DLD1 (cell line): ENCODE measurements around the gene NTRK3.
"Not testable (repeated sequence)": the region's sequence is repeated elsewhere in the genome, so short reads cannot be mapped to it uniquely, and the experiment has no call there.

Source experiments
- in situ Hi-C: cut with HindIII; loops from 2 replicates; pipeline ENCODE4 v1.10.0; 2017; ENCODE audit warnings: low sequenced_read_pairs

Gene NTRK3

GRCh38 chr15:88038261-88038660 lies 218.3 kb downstream of the NTRK3 start:
- in situ Hi-C loops, result no loop called here

- in situ Hi-C loops, result no loop called here
Measured at GRCh38 chr15:88036154-88036839, 220.2 kb downstream of the NTRK3 start.

- in situ Hi-C loops, result no loop called here
Measured at GRCh38 chr15:88035381-88035780, 221.2 kb downstream of the NTRK3 start.

- in situ Hi-C loops, result not testable (repeated sequence)
Measured at GRCh38 chr15:88033421-88033820, 223.1 kb downstream of the NTRK3 start.

- in situ Hi-C loops, result no loop called here
Measured at GRCh38 chr15:88032787-88033186, 223.8 kb downstream of the NTRK3 start.

DNA sequence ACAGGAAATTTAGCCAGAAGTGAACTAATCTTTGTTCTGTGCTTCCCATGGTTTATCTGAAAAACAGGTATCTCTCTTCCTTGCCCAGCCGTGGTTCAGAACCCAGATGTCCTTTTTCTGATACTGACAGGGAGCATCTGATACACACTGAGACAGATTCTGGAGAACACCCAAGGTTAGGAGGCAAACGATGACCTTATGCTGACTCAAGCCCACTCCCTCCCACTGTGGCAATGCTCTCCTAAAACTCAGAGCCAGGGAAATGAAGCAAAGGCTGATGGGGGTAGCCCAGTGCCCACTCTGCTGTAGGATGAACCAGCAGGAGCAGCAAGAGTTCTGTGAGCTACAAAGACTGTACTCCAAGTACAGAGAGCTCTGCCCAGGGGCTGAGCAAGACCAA lies 225.1 kb downstream of the NTRK3 start:
- in situ Hi-C loops, result no loop called here

GRCh38 chr15:88029696-88030095 lies 226.8 kb downstream of the NTRK3 start:
- in situ Hi-C loops, result no loop called here

GRCh38 chr15:88028024-88028423 lies 228.5 kb downstream of the NTRK3 start:
- in situ Hi-C loops, result no loop called here

DNA sequence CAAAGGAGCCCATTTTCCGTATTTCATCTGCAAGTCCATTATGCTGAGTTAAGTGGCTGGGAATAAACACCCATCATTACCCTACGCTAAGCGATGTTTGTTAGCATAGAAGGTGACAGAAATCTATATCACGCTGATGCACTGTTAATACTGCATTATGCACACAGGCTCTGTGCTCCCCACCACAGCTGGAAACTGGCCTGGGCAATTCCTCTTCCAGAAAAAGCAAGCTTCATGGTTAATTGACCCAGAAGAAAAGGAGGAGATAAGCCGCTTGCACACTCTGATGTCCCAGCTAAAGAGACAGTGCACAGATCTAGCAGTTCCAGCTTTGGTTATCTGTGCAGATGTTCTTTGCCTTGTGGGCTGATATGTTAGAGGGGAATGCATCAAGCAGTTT lies 232.6 kb downstream of the NTRK3 start:
- in situ Hi-C loops, result no loop called here

- in situ Hi-C loops, result no loop called here
Measured at GRCh38 chr15:88022716-88023115, 233.8 kb downstream of the NTRK3 start.

- in situ Hi-C loops, result no loop called here
Measured at GRCh38 chr15:88021601-88022000, 234.9 kb downstream of the NTRK3 start.

- in situ Hi-C loops, result no loop called here
Measured at GRCh38 chr15:88020806-88021205, 235.7 kb downstream of the NTRK3 start.

DNA sequence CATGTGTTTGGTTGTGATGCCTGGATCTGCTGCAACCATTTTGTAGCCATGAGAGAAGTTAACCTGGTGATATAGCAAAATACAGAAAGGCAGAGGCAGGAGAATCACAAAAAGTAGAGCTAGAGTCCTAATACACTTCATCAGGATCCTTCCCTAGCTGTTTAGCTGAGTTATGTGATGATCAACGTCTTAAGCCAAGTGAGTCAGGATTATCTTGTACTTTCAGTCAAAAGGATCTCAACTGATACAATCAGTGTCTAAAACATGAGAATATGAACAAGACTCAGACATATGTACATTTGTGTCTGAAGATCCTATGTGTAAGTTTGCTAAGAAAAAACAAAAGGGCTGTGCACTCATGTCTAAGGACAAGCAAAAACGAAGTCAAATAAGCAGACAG lies 236.9 kb downstream of the NTRK3 start:
- in situ Hi-C loops, result no loop called here

DNA sequence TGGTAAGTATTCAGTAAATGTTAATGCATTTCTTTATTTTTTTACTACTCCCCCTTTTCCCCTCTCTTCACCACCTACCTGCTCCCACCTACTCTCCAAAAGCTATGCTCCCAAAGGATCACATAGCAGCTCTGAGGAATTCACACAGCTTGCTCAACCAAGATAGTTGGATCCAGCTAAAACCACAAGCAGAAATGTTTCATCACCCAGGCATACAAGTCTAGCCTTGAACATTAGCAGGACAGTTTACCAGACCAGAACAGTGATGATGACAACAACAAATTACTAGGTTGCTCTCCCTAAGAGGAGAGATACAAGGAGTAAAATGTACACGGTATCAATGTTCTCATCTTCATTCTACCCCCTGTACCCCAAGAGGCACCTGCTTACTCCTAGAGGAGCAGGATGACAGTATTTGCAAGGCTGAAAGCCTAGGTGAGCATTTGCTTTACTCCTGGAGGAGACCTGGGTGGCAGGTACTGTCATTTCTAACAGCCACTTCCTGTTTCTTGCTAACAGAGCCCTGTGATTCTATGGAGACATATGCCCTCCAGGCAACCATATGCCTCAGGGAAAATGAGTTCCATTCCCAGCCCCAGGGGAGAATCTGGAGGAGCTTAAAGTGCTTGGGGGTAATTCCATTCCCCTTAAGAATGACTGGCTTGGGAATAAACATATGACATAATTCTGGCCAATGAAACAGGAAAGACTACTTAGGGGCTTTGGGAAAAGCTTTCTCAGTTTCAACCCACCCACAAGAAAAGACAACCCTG lies 237.5 kb downstream of the NTRK3 start:
- in situ Hi-C loops, result no loop called here

GRCh38 chr15:88017753-88018152 lies 238.8 kb downstream of the NTRK3 start:
- in situ Hi-C loops, result no loop called here

DNA sequence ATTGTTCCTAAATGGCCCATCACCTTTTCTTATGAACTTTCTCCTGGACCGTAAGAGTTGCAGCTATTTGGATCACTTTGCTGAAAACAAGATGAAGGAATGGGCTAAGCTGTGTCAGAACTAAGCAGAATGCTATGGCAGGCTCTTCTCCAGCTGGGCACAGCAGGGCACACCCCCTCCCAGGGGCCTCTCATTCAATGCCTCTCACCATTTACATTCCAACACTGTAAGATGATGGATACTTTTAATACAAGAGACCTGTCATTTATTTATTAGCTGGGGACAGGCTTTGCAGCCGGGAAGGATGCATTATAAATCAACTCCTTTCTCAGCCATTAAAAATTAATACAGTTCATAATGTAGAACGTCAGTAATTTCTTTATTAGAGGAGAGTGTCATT lies 240.1 kb downstream of the NTRK3 start:
- in situ Hi-C loops, result no loop called here

GRCh38 chr15:88015228-88015860 lies 241.2 kb downstream of the NTRK3 start:
- in situ Hi-C loops, result no loop called here

DNA sequence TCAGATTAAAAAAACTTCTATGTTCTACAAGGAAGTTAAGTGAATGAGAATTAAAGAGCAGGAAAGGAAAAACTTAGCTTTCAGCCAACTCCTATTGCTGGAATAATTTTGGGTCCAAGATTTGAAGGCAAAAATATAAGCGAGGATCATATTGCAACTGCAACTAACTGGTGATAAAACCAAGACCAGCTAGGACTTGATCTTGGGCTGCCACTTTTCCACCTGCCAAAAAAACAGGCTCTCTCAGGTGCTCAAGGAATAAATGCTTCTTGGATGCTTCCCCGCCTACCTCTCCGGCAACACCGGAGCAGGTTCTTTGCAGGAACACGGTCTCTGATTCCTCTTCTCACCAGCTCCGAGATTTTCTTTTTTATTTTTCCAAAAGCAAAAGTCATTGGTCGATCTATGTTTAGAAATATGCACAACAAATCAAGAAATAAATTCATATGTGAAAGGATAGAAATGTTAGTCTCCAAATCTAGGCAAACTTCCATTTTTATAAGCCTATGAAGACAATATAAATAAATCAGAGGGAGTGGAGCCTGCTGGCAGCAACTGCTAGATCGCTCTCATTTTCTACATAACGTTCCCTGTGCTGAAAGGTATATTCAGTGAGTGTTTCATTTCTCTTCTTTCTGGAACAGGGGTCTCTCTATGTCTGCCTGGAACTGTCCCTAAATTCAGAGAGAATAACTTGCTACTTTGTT lies 241.9 kb downstream of the NTRK3 start:
- in situ Hi-C loops, result no loop called here

DNA sequence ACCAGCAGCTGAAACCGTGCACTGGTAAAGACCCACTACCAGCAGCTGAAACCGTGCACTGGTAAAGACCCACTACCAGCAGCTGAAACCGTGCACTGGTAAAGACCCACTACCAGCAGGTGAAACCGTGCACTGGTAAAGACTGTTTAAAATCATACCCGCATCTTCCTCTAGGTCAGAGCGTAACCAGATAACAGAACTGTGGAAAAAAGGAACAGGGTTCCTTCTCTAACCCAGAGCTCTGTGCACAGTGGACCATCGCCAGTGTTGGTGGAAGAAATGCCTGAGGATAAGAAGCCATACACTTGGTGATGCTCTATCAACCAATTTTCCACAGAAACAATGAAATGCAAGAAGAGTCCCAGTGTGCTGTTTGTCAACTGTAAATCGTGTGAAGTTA lies 243.4 kb downstream of the NTRK3 start:
- in situ Hi-C loops, result no loop called here

DNA sequence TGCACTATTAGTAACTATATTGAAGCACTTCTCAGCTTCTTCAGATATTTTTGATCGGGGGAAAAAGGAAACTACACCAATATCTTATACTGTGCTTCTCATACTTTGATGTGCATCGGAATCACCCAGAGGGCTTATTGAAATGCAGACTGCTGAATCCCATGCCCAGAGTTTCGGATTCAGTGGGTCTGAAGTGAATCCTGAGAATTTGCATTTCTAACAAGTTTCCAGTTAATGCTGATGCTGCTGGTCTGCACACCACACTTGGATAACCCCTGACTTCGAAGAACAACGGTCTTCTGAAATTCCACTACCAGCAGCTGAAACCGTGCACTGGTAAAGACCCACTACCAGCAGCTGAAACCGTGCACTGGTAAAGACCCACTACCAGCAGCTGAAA lies 243.9 kb downstream of the NTRK3 start:
- in situ Hi-C loops, result no loop called here

- in situ Hi-C loops, result no loop called here
Measured at GRCh38 chr15:88012233-88012632, 244.3 kb downstream of the NTRK3 start.
